HG03558 (cell line): Measurements from ENCODE around the gene SELP.

Source experiments
- ATAC-seq: cut with Tn5 transposase; IDR thresholded peaks from one replicate; pipeline ENCODE4 v1.9.1; 2021; ENCODE audit warnings: moderate number of reproducible peaks; ENCODE audit not compliant: unreplicated experiment; ENCODE audit errors: extremely low read depth

The SELP gene

GRCh38 chr1:169577981-169578738, 51.8 kb downstream of the SELP start:
- ATAC-seq = no peak

GRCh38 chr1:169576935-169577331, 53.0 kb downstream of the SELP start:
- ATAC-seq = no peak

- no peak for ATAC-seq
These were observed 53.5 kb downstream of the SELP start for GRCh38 chr1:169576241-169576934.

GRCh38 chr1:169574336-169574735, 55.6 kb downstream of the SELP start:
- no peak for ATAC-seq

GRCh38 chr1:169572187-169572586, 57.7 kb downstream of the SELP start:
- no peak for ATAC-seq

- no peak for ATAC-seq
These were observed 58.5 kb downstream of the SELP start for GRCh38 chr1:169571450-169571849.

GRCh38 chr1:169570172-169570574, 59.8 kb downstream of the SELP start:
- ATAC-seq = no peak

- no peak for ATAC-seq
These were observed 61.4 kb downstream of the SELP start for GRCh38 chr1:169568497-169568896.

GRCh38 chr1:169565335-169566271, 64.3 kb downstream of the SELP start:
- no peak for ATAC-seq

- no peak for ATAC-seq
These were observed 66.3 kb downstream of the SELP start for GRCh38 chr1:169563650-169564049.

GRCh38 chr1:169563019-169563615, 66.8 kb downstream of the SELP start:
- no peak for ATAC-seq

- no peak for ATAC-seq
These were observed 68.2 kb downstream of the SELP start for GRCh38 chr1:169561692-169562091.

- no peak for ATAC-seq
These were observed 72.8 kb downstream of the SELP start for GRCh38 chr1:169557131-169557530.

- no peak for ATAC-seq
These were observed 79.6 kb downstream of the SELP start for GRCh38 chr1:169550294-169550693.

GRCh38 chr1:169548282-169548681, 81.6 kb downstream of the SELP start:
- ATAC-seq = no peak

GRCh38 chr1:169546087-169546995, 83.6 kb downstream of the SELP start:
- ATAC-seq = no peak

- no peak for ATAC-seq
These were observed 84.5 kb downstream of the SELP start for GRCh38 chr1:169545472-169545871.

- no peak for ATAC-seq
These were observed 90.7 kb downstream of the SELP start for GRCh38 chr1:169538998-169539871.
